Activated CD4-positive, alpha-beta T cell treated with anti-CD3 and anti-CD28 coated beads for 36 hours (primary cell): ENCODE measurements around the gene CYLD. TPM values are rescaled to one million over a fixed set of nuclear protein-coding genes. Genes with fewer than 3 reads are reported as not detected.

Experiments
- ATAC-seq: fragments of 200-7000 bp; cut with Tn5 transposase; one replicate; pipeline ENCODE4 v1.10.0; 2021; ENCODE audit warnings: mild to moderate bottlenecking, moderate library complexity
- CTCF ChIA-PET: fragments of 350-600 bp; sonication (Branson Sonifier 250); formaldehyde crosslinking; loops from one replicate; lab custom pipeline; 2021; ENCODE audit warnings: antibody characterized with exemption; lab: Charles Lee
- POLR2A ChIA-PET: fragments of 350-600 bp; sonication (Branson Sonifier 250); formaldehyde crosslinking; loops from one replicate; lab custom pipeline; 2021; ENCODE audit warnings: antibody characterized with exemption, inconsistent platforms; lab: Charles Lee
- DNase-seq: peaks from one replicate; pipeline ENCODE4 v3.0.0-alpha.2; 2020
- H3K27ac Mint-ChIP-seq: one replicate; pipeline ENCODE4 v1.8.0; 2021; ENCODE audit warnings: mixed read lengths
- H3K27me3 Mint-ChIP-seq: one replicate; pipeline ENCODE4 v1.8.0; 2021; ENCODE audit warnings: mixed read lengths
- H3K36me3 Mint-ChIP-seq: one replicate; pipeline ENCODE4 v1.8.0; 2021; ENCODE audit warnings: low read depth, mixed read lengths
- H3K4me1 Mint-ChIP-seq: one replicate; pipeline ENCODE4 v1.8.0; 2021; ENCODE audit warnings: mixed read lengths
- H3K4me3 Mint-ChIP-seq: one replicate; pipeline ENCODE4 v1.8.0; 2021; ENCODE audit warnings: mild to moderate bottlenecking, moderate library complexity, mixed read lengths
- H3K9me3 Mint-ChIP-seq: one replicate; pipeline ENCODE4 v1.8.0; 2021; ENCODE audit warnings: low read depth, mixed read lengths
- intact Hi-C, 2 experiments: fragments of 100-400 bp; cut with DNase I in 1 of 2; cut with micrococcal nuclease in 1 of 2; formaldehyde crosslinking; loops; one replicate each; pipeline versions ENCODE4 v1.14.2 to v1.15.1; 2022 to 2024; cut with DNase I, micrococcal nuclease
- total RNA-seq, 2 experiments: library from RNA; stranded (reverse); gene quantifications; one replicate each; pipeline ENCODE4 v1.2.3, GENCODE V29; 2021

Gene CYLD
- total RNA-seq, 2 experiments from 2014 or later: 72.4 to 92.8 TPM

DNA sequence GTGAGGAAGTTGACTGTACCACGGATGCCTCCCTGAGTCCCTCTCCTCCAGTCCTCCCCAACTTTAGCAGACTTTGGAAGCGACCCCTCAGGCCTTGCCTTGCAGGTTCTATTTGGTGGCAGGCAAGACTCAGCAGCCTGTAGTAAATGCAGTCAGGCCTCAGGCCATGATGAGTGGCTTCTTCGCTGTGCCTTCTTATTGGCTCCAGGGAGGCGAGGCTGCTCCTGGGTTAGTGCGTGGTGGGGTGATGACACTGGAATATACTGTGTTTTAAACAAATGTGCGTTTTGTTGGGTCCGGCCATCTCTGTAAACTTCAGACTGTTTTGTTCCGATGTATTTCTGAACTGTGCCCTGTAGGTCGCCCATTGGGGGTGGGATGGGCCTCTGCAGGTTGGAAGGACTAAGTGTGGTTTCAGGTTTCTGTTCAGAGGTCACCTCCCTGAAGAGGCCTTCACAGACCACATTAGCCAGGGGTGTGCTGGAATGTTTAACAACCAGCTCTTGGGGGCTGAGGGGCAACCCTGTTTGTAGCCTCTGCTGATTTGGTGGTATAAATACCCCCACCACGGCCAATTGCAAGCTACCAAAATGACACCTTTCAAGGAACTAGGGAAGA is 62.5 kb downstream of the CYLD start:
- ChIA-PET POLR2A (no interaction called here), CTCF (interaction anchor here (0.8 to 3.4 kb wide), 13 partner anchors 7 to 596 kb away, joined by 3 to 43 read pairs (median 10); no protein-coding TSS in a partner anchor)
- Mint-ChIP-seq H3K36me3 (peaks cover 4% of the 10 kb centered on the region), H3K9me3 (no peaks in the 10 kb centered on the region), H3K4me1 (peaks cover 12% of the 10 kb centered on the region), H3K27me3 (no peaks in the 10 kb centered on the region), H3K27ac (no peak overlapping the region), H3K4me3 (no peak overlapping the region)
- ATAC-seq: no peak
- intact Hi-C loops: no loop called here
- DNase-seq: no peak

DNA sequence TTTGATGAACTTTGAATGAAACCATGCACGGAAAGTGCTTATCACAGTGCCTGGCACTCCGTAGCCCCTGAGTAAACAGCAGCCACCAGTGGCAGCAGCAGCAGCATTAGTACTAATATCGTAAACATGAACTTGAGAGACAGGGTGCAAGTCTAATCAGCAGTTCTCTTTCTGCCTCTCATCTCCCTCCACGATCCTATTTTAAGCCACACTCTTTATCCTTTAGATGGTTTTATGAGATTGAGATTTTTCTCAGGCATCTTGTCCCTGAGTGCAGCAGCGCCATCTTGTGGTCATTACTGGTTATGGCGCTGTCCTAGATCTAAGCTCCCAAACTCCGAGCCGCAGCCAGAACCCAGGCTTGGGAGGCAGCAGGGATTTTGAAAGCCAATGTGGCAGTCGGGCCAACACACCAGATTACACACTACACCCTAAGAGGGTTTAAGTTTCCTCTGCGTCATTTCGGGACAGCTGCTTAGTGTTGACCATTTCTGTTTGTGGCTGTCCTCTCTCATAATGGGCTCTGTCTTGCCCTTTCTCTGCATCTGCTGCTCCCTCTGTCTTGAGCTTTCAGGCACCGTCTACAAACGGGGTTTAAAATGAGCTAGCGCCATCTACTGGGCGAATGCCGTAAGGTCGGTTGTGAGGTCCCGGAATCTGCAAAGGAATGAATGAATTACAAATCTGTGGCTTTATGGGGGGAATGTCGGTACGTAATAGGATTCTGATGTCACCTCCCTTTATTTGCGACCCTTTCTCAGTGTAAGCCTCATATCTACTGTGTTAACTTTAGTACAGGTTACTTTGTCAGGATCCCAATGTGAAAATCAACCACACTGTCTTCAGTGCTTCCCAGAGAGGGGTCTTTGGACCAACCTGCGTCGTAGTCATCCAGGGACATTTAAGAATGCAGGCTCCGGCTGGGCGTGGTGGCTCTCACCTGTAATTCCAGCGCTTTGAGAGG is 64.5 kb downstream of the CYLD start:
- CTCF ChIA-PET: interaction anchor here (0.5 to 3.4 kb wide), 108 partner anchors 9 to 1192 kb away, joined by 3 to 86 read pairs (median 5); partner anchors contain the start of genes CNEP1R1, CYLD, NKD1 and NOD2
- Mint-ChIP-seq H3K4me3 (peak overlapping the region; percentile 56), H3K36me3 (no peaks in the 10 kb centered on the region), H3K4me1 (peaks cover 12% of the 10 kb centered on the region), H3K27ac (peak overlapping the region; percentile 55), H3K9me3 (no peaks in the 10 kb centered on the region), H3K27me3 (no peaks in the 10 kb centered on the region)
- intact Hi-C loops: loop anchor here (1.0 to 5.0 kb wide), 14 partner anchors 59 to 781 kb away; partner anchors contain the start of genes BRD7 (in 1 of the 2), CNEP1R1 (in 1 of the 2) and NKD1 (in 1 of the 2)
- DNase-seq: peak; percentile 91
- ATAC-seq: peak; percentile 94
- POLR2A ChIA-PET: interaction anchor here (0.6 kb wide), 4 partner anchors 136 to 639 kb away, joined by 3 read pairs; no protein-coding TSS in a partner anchor

DNA sequence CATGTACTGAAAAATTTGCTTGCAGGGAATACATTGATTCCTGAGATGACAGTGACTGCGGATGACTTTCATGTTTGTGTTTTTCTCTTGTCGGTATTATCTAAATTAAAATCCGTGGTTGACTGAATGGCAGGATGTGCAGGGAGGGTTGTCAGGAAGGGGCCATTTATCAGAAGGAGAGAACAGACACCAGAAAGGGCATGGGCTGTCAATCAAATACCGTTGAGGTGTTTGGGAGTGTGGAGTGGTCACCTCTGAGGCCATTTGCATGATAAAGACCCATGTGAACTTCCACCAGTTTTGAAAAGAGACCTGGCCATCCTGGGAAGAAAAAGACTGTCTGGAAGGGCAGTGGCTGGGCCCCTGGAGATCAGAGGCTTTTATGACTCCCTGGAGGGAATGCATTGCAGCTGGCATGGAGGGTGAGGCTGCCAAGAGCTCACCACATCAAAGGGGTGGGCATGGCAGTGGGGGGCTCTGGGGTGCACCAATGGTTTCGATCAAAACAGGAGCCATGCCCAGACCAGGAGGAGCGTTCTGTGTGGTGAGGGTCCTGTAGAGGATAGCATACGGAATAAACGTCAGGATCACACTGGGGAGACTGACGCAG is 67.1 kb downstream of the CYLD start:
- H3K9me3 Mint-ChIP-seq: no peaks in the 10 kb centered on the region
- H3K4me1 Mint-ChIP-seq: peaks cover 12% of the 10 kb centered on the region
- H3K4me3 Mint-ChIP-seq: no peak overlapping the region
- CTCF ChIA-PET: interaction anchor here (0.9 to 1.5 kb wide), 3 partner anchors 16 to 62 kb away, joined by 3 to 5 read pairs (median 3); no protein-coding TSS in a partner anchor
- H3K27ac Mint-ChIP-seq: no peak overlapping the region
- DNase-seq: no peak
- no peaks in the 10 kb centered on the region for H3K36me3 Mint-ChIP-seq
- intact Hi-C loops: loop anchor here (5.0 kb wide), 2 partner anchors 337 to 442 kb away; partner anchors contain the start of gene BRD7 (in 1 of the 2)
- POLR2A ChIA-PET: no interaction called here
- ATAC-seq: no peak
- no peaks in the 10 kb centered on the region for H3K27me3 Mint-ChIP-seq

DNA sequence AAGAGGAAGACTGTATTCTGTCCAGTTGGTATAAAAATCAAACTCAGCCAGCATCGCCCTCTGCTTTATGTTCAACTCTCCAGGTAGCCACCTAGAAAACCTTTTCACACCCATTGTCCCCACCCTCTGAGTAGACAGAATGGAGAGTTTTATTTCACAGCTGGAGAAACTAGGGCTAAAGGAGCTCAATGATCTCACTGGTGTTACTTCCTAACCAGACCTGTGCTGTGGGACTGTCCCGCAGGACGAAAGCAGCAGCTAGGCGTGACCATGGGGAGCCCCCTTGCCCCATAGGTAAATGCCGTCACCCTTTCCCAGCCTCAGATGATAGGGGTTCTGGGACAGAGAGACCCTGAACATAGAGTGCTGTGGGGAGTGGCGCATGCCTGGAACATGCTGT is 67.7 kb downstream of the CYLD start:
- Mint-ChIP-seq H3K4me1 (peaks cover 12% of the 10 kb centered on the region), H3K9me3 (no peaks in the 10 kb centered on the region), H3K27me3 (no peaks in the 10 kb centered on the region), H3K4me3 (no peak overlapping the region), H3K27ac (no peak overlapping the region), H3K36me3 (no peaks in the 10 kb centered on the region)
- ChIA-PET POLR2A (no interaction called here), CTCF (interaction anchor here (0.6 to 1.5 kb wide), 7 partner anchors 16 to 786 kb away, joined by 3 to 5 read pairs (median 3); no protein-coding TSS in a partner anchor)
- intact Hi-C loops: loop anchor here (5.0 kb wide), 2 partner anchors 337 to 442 kb away; partner anchors contain the start of gene BRD7 (in 1 of the 2)
- ATAC-seq: no peak
- no peak for DNase-seq

DNA sequence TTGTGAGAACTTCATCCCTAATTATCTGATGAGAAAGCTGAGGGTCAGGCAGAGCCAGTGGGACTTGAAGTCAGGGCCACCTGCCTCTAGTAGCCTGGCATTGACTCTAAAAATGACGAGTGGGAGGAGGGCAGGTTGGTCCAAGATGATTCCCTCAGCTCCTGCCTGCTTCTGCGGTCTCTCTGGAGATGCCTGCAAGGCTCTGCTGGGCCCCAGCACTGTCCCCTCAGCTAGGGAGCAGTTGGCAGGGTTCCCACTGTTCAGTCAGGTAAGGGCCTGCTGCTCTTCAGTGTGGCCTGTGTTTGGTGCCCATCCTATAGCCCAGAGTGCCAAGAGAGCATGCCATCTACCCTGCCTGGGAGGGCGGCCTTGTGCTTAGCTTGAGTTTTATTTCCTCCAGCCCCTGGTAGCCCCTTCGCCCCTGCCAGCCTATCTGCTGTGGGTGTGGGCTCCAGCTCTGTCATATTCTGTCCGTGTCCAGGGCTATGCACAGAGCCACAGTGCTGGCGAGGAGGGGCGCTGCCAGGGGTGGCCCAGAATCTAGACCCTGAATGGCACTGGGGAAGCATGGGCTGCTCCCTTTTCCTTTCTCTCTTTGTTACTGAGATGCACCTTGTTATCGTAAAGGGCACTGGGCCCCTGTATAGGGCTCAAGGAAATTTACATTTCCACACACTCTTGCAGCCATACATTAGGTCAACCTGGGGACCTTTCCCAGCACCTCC is 68.5 kb downstream of the CYLD start:
- ChIA-PET POLR2A (no interaction called here), CTCF (interaction anchor here (0.6 to 1.9 kb wide), 6 partner anchors 11 to 454 kb away, joined by 3 to 6 read pairs (median 3); no protein-coding TSS in a partner anchor)
- H3K27ac Mint-ChIP-seq: no peak overlapping the region
- DNase-seq: no peak
- ATAC-seq: no peak
- H3K9me3 Mint-ChIP-seq: no peaks in the 10 kb centered on the region
- peaks cover 12% of the 10 kb centered on the region for H3K4me1 Mint-ChIP-seq
- intact Hi-C loops: no loop called here
- no peaks in the 10 kb centered on the region for H3K36me3 Mint-ChIP-seq
- no peaks in the 10 kb centered on the region for H3K27me3 Mint-ChIP-seq
- H3K4me3 Mint-ChIP-seq: no peak overlapping the region

DNA sequence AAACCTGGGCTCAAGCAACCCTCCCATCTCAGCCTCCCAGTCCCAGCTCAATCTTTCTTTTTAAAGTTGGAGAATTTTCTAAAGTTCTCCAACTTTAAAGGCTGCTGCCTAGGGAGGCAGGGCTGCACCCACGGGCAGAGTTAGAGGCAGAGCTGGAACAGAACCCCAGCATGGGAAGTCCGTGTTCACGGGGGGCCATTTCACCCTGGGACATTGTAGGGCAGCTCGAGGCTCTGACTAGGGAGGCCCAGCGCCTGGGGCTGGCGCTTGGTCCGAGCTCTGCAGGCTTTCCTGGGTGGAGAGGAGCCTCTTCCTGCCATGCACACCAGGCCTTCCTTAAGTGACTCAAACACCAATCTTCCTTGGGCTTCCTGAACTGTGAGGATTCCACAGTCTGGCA is 70.2 kb downstream of the CYLD start:
- Mint-ChIP-seq H3K36me3 (no peaks in the 10 kb centered on the region), H3K4me1 (no peaks in the 10 kb centered on the region), H3K9me3 (no peaks in the 10 kb centered on the region), H3K27me3 (no peaks in the 10 kb centered on the region), H3K27ac (no peak overlapping the region), H3K4me3 (no peak overlapping the region)
- intact Hi-C loops: no loop called here
- no peak for DNase-seq
- POLR2A ChIA-PET: no interaction called here
- ATAC-seq: no peak
- CTCF ChIA-PET: interaction anchor here (0.6 to 1.9 kb wide), 11 partner anchors 9 to 787 kb away, joined by 3 to 6 read pairs (median 4); partner anchors contain the start of gene CNEP1R1

DNA sequence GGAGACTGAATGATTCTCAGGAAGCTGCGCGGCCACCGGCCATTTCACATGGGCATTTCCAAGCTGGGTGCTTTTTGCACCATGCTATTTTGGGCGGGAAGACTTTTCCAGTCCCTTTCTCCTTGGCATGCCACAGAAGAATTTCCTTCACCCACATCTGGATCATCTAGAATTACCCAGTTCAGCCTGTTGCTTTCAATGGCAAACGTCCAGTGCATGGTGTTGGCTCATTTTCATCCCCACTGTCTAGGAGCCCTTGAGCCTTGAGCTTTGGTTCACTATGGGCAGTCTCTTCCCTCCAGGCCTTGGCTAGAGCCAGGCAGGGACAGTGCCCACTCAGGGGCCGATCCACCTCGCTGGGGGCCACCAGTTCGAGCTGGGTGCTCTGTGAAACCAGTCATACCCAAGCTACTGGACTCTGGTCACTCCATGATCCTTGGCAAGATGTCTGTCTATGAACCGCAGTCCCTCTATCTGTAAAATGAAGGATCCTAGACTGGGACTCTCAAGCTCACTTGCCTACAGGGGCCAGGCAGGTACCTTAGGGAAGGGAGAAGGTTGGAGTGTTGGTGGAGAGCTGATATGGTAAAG is 71.1 kb downstream of the CYLD start:
- Mint-ChIP-seq H3K36me3 (no peaks in the 10 kb centered on the region), H3K4me1 (no peaks in the 10 kb centered on the region), H3K9me3 (no peaks in the 10 kb centered on the region), H3K27me3 (no peaks in the 10 kb centered on the region), H3K27ac (no peak overlapping the region), H3K4me3 (no peak overlapping the region)
- intact Hi-C loops: no loop called here
- CTCF ChIA-PET: interaction anchor here (0.6 to 1.2 kb wide), 2 partner anchors 448 to 788 kb away, joined by 3 read pairs; partner anchors contain the start of gene CNEP1R1
- no peak for DNase-seq
- no peak for ATAC-seq
- POLR2A ChIA-PET: interaction anchor here (0.6 kb wide), 1 partner anchor 23 kb away, joined by 4 read pairs; no protein-coding TSS in a partner anchor

DNA sequence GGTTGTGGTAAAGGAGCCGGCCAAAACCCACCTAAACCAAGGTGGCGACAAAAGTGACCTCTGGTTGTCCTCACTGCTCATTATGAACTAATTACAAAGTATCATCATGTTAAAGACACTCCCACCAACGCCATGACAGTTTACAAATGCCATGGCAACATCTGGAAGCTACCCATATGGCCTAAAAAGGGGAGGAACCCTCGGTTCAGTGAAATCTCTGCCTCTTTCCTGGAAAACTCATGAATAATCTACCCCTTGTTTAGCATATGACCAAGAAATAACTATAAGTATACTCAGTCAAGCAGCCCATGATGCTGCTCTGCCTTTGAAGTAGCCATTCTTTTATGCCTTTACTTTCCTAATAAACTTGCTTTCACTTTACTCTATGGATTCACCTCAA is 72.2 kb downstream of the CYLD start:
- Mint-ChIP-seq H3K27ac (no peak overlapping the region), H3K36me3 (no peaks in the 10 kb centered on the region), H3K4me3 (no peak overlapping the region), H3K9me3 (no peaks in the 10 kb centered on the region), H3K4me1 (no peaks in the 10 kb centered on the region), H3K27me3 (no peaks in the 10 kb centered on the region)
- ATAC-seq: no peak
- no peak for DNase-seq
- ChIA-PET CTCF (interaction anchor here (0.5 to 3.3 kb wide), 4 partner anchors 8 to 326 kb away, joined by 3 to 25 read pairs (median 4); no protein-coding TSS in a partner anchor), POLR2A (interaction anchor here (0.6 kb wide), 2 partner anchors 58 to 215 kb away, joined by 3 to 4 read pairs; no protein-coding TSS in a partner anchor)
- intact Hi-C loops: no loop called here

DNA sequence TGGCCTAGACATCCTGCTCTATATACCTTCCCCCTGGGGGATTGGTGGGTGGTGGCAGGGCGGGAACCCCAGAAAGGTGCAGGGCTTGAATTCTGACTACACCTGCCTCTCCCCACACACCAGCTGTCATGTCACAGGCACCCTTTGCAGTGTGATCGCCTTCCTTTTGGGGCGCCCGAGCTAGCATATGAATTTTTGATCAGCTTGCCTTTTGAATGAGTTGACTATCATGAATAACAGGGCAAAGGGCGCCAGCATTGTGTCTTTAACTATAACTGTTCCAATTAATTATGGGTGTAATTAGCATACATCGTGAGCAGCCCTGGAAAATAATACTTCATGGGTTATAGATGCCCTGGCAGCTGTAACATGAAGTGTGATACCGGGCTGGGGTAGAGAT is 72.7 kb downstream of the CYLD start:
- CTCF ChIA-PET: interaction anchor here (0.5 to 3.3 kb wide), 6 partner anchors 9 to 604 kb away, joined by 3 to 25 read pairs (median 3); no protein-coding TSS in a partner anchor
- no peak overlapping the region for H3K27ac Mint-ChIP-seq
- intact Hi-C loops: no loop called here

DNA sequence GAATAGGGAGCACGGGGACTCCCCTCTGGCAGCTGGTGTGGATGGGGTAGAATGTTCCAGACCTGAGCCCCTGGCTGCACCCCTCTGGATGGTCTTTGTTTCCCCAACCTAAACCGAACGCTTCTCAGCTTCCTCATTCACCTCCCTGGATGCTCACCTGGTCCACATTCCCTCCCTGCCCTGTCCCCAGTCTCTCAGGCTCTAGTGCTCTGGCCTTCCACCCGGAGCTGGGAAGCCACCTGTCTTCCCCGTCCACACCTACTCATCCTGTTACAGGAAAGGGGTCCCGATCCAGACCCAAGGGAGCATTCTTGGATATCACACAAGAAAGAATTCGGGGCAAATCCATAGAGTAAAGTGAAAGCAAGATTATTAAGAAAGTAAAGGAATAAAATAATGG is 73.5 kb downstream of the CYLD start:
- intact Hi-C loops: no loop called here
- Mint-ChIP-seq H3K27me3 (no peaks in the 10 kb centered on the region), H3K4me1 (no peaks in the 10 kb centered on the region), H3K36me3 (no peaks in the 10 kb centered on the region), H3K4me3 (no peak overlapping the region), H3K27ac (no peak overlapping the region), H3K9me3 (no peaks in the 10 kb centered on the region)
- CTCF ChIA-PET: interaction anchor here (0.6 to 3.3 kb wide), 5 partner anchors 9 to 605 kb away, joined by 3 to 25 read pairs (median 3); no protein-coding TSS in a partner anchor
- DNase-seq (no peak), ATAC-seq (no peak)
- POLR2A ChIA-PET: no interaction called here

More for the DNA sequence above, 72.7 kb downstream of the CYLD start:
- Mint-ChIP-seq H3K4me1 (no peaks in the 10 kb centered on the region), H3K9me3 (no peaks in the 10 kb centered on the region), H3K4me3 (no peak overlapping the region), H3K27me3 (no peaks in the 10 kb centered on the region), H3K36me3 (no peaks in the 10 kb centered on the region)
- no peak for DNase-seq
- POLR2A ChIA-PET: no interaction called here
- ATAC-seq: no peak
